Stimulated activated CD4-positive, alpha-beta T cell treated with anti-CD3 and anti-CD28 coated beads, TNF-alpha, amount 100 ng/mL, for 4 hours (primary cell): ENCODE results near the gene ZNF488.
"Not testable (repeated sequence)": the region's sequence is repeated elsewhere in the genome, so short reads cannot be mapped to it uniquely, and the experiment has no call there.

ENCODE experiments used
- DNase-seq, 3 experiments: peaks; one replicate each; pipeline ENCODE4 v3.0.0-alpha.2; 2020; ENCODE audit warnings: low read depth in 3 of 3

The ZNF488 gene

GRCh38 chr10:47384148-47384921 lies at the start of gene ZNF488:
TSS of gene ZNF488 (minus strand) at chr10:47384293. CDS start at chr10:47368829, 15,464 bp downstream.
- DNase-seq = peak; percentile 52 to 70 (median 54)

GRCh38 chr10:47425813-47426419 lies 41.8 kb upstream of the ZNF488 start:
- DNase-seq = no peak

- no peak for DNase-seq
These were observed 40.1 kb upstream of the ZNF488 start for GRCh38 chr10:47424231-47424630.

- no peak for DNase-seq
These were observed 39.4 kb upstream of the ZNF488 start for GRCh38 chr10:47423476-47423875.

GRCh38 chr10:47421057-47421952 lies 37.2 kb upstream of the ZNF488 start:
- DNase-seq = no peak

- DNase-seq = no peak
These were observed 36.4 kb upstream of the ZNF488 start for GRCh38 chr10:47420305-47421056.

GRCh38 chr10:47419421-47419820 lies 35.3 kb upstream of the ZNF488 start:
- DNase-seq = no peak

GRCh38 chr10:47418966-47419365 lies 34.9 kb upstream of the ZNF488 start:
- DNase-seq = no peak

GRCh38 chr10:47418321-47418720 lies 34.2 kb upstream of the ZNF488 start:
- DNase-seq = no peak

- not testable (repeated sequence) for DNase-seq
These were observed 32.5 kb upstream of the ZNF488 start for GRCh38 chr10:47416305-47417218.

GRCh38 chr10:47415520-47416304 lies 31.6 kb upstream of the ZNF488 start:
- no peak for DNase-seq

- no peak for DNase-seq
These were observed 30.8 kb upstream of the ZNF488 start for GRCh38 chr10:47414752-47415519.

GRCh38 chr10:47414227-47414592 lies 30.1 kb upstream of the ZNF488 start:
- no peak for DNase-seq

GRCh38 chr10:47413531-47414226 lies 29.6 kb upstream of the ZNF488 start:
- no peak for DNase-seq

- no peak for DNase-seq
These were observed 28.8 kb upstream of the ZNF488 start for GRCh38 chr10:47412869-47413268.

GRCh38 chr10:47412177-47412730 lies 28.2 kb upstream of the ZNF488 start:
- DNase-seq = no peak

GRCh38 chr10:47410862-47411261 lies 26.8 kb upstream of the ZNF488 start:
- DNase-seq = no peak

GRCh38 chr10:47410271-47410670 lies 26.2 kb upstream of the ZNF488 start:
- no peak for DNase-seq
